GM12873 (cell line): ENCODE measurements around the gene DUSP9.

Experiments used
- TF ChIP-seq, protein P1 (sequence below): IDR thresholded peaks from 2 replicates; pipeline ENCODE4 v1.5.1; 2012; ENCODE audit warnings: low read depth, mild to moderate bottlenecking, moderate library complexity, low read length, control low read depth; ENCODE audit not compliant: insufficient read depth; ENCODE audit errors: missing control alignments

Gene DUSP9

DNA sequence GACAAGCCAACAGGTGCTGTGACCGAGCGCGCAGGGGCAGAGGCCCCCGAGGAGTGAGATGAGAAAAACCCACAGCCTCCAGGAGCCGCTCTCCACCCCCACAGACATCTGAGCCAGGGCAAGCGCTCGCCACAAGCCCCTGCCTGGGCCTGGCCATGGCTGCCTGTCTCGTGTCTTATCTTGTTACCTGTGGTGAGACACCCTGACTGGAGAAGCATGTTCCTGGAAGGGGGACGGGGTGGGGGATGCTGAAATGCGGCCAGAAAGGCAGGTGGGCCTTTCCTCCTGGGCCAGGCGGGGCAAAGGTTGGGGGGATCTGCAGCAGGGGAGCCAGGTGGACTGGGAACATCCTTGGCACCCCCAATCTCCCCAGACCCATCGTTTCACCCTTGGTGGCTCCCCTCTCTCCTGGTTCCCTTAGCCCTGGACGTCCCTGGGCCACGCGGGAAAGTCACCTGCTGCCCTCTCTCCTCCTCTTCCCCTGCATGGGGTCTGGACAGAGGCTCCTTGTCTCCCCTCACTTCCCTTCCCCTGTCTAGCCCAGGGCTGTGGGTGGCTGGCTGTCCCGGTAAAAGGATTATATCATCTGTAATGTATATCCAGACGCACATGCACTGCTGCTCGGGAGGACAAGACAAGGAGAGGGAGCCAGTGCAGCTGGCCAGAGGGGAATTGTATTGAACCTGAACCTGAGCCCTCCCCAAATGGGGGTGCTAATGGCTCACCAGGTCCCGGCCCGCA is 8.4 kb upstream of the DUSP9 start:
- TF ChIP-seq, protein P1, sequence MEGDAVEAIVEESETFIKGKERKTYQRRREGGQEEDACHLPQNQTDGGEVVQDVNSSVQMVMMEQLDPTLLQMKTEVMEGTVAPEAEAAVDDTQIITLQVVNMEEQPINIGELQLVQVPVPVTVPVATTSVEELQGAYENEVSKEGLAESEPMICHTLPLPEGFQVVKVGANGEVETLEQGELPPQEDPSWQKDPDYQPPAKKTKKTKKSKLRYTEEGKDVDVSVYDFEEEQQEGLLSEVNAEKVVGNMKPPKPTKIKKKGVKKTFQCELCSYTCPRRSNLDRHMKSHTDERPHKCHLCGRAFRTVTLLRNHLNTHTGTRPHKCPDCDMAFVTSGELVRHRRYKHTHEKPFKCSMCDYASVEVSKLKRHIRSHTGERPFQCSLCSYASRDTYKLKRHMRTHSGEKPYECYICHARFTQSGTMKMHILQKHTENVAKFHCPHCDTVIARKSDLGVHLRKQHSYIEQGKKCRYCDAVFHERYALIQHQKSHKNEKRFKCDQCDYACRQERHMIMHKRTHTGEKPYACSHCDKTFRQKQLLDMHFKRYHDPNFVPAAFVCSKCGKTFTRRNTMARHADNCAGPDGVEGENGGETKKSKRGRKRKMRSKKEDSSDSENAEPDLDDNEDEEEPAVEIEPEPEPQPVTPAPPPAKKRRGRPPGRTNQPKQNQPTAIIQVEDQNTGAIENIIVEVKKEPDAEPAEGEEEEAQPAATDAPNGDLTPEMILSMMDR = no peak

DNA sequence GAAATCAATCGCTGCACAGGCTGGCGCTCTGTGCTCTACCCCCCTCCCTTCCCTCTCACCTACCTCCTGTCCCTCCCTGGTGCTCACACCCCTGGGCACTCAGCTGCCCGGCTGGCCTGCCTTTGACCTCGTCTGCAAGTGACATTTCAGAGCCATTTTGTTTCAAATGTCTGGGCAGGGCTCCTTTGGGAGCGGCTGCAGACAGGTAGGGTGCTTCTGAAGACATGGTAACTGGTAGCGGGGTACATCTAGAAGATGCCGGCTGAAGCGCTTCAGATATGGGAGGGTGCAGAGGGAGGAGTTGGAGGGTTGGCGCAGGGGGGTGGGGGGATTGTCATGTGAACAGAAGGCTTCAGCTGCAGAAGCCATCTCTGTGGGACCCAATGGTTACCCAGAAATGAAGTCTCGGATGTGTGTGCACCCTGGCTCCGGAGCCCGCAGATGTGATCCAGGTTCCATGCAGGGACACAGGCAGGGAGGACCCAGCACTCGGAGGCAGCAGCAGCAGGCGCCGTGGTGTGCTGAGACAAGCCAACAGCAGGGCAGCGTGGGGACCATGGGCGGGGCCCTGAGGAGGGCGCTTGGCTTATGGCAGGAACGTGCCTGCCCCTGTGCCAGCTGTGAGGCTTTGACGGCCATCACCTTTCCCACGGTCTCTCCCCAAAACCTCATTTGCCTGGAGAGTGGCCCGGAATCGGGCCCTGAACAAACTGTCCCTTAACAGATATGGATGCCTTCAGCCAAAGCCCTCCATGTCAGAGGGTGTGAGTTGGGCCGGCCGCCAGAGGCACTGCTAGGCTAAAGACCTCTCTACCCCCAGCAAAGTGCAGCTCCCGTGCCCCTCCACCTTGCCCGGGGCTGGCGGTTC is 7.6 kb upstream of the DUSP9 start:
- TF ChIP-seq, protein P1 = no peak

DNA sequence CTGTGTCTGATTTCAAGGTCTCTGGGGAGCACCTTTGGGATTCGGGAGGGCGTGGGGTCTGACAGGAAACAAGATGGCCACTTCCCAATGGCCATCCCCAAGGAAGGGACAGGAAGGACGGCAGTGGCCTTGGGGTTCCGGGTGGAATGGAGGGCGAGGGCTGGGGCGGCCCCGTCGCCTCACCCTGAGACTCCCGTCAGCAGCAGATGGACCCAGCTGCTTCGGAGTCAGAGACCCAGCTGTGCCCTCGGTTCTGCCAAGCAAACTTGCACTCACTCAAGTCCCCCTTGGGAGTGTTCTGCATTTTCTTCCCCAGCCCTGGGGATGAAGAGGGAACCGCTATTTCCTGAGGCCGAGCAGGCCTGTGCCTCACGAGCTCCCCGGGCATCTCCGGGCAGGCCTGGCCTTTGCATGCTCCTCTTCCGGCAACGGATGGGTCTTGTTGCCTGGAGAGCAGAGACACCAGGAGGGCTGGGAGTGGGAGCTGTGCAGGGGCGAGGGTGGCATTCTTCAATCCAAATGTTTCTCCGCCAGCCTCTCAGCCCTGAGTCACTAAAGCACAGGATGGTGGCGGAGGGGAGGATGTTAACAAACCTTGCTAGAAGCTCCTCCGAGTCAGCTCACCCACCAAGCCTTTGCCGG is 6.8 kb upstream of the DUSP9 start:
- TF ChIP-seq, protein P1 = no peak

DNA sequence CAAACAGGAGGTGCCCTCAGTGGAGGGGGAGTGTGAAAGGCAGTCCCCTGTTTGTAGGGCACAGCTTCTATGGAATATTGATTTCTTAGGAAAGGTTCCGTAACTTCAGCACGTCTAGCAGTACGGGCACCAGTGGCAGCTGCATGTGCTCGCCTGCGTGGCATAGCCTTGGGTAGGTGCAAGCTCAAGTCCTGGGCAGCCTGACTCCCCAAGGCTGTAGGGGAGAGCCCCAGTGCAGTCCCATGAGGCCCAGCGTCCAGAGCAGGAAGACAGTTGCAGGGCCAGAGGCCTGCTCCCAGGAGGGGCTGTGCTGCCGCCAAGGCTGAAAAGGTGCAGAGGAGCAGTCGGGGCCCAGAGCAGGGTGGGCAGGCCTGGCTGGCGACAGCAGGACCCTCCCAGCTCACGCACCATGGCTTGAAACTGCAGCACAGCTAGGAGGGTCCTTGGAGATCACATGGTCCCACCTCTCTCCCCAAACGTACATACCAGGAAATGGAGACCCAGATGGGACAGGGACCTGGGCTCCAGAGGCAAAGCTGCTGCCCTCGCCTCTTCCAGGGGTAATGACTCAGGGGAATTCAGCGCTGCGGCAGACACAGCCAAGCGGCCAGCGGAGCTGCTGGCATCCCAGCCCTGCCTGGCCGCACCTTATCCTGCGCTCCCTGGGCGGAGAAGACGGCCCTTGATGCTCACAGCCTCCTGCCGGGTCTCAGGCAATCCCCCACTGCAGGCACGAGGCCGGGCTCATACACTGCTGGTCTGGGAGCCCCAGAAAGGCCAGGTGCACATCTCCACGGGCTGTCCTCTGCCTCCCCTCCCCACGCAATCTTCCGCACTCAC is 6.0 kb upstream of the DUSP9 start:
- TF ChIP-seq, protein P1 = no peak

DNA sequence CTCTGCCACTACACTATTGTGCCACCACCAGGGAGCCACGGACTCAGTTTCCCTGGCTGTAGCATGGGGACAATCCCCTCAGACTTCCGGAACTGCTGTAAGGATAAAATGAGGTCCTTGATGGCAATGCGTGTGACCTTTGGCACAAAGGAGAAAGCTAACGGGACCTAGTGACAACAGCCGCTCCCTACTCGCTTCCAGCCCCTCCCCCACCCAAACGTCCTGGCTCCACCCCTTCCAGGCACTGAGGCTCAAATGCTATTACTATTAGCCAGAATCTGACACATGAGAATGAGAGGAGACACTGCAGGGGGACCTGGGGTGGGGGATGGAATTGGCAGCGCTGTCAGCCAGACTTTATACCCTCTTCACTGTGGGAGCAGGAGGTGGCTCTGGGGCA is 5.4 kb upstream of the DUSP9 start:
- TF ChIP-seq, protein P1 = no peak

DNA sequence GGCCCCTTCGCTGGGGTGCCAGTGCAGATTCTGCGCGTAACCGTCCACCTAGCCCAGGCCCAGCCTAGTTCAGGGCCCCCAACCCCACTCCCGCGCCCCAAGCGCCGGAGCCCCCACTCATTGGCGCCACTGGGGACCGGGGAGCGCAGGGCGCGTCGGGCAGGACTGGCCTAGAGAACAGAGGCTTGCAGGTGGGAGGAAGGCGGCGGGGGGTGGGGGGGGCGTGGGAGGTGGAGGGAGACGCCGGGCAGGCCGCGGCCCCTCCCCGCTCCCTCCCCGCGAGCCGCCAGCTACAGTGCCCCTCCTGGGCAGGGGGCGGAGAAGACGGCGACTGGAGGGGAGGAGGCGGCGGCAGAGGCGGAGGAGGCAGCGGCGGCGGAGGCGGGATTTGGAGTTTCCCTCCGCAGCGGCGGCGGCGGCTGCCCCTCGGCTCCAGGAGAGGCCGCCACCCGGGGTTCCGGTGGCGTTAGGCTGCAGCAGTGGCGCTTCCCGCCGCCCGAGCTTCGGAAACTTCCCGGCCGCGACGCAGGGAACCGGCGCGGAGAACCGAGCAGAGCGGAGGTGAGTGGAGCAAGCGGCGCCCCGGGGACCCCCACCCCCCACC is 4.8 kb upstream of the DUSP9 start:
- TF ChIP-seq, protein P1 = no peak
